ENCODE results near the gene ARMCX2.
"Not testable (repeated sequence)": the region's sequence is repeated elsewhere in the genome, so short reads cannot be mapped to it uniquely, and the experiment has no call there.

ARMCX2 gene

DNA sequence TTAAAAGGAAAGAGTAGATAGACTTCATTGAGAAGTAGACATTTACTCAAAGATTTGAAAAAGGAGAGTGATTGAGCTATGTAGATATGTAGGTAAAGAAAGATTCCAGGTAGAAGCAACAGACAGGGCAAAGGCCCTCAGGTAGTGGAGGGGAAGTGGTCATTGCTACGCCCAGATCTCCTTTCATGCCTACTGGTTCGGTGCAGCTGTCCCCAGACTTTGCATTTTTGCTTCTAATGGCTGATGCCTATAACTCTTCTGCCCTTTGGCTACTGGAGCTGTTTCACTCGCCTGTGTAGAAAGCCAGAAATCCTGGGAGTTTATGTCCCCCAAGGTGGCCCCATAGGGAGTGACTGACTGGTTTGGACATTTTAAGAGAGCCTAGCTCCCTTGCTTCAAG, 16.9 kb upstream of the ARMCX2 start:
- TF ChIP-seq FOXP2 (optimal IDR thresholded peaks at IDR 0.05; ENCODE audit: control extremely low read depth, extremely low read length, insufficient read depth): no peak
- no peak for TF ChIP-seq POLR2AphosphoS5 (IDR thresholded peaks at IDR 0.05; ENCODE audit: borderline replicate concordance, low read depth, low read length)
- no peak for TF ChIP-seq EZH2 (IDR thresholded peaks at IDR 0.05)
- Histone ChIP-seq H3K9me3 (ENCODE audit: low read depth, low read length) (no peaks in the 10 kb centered on the region), H3K36me3 (ENCODE audit: insufficient read depth, low read length) (no peaks in the 10 kb centered on the region)

DNA sequence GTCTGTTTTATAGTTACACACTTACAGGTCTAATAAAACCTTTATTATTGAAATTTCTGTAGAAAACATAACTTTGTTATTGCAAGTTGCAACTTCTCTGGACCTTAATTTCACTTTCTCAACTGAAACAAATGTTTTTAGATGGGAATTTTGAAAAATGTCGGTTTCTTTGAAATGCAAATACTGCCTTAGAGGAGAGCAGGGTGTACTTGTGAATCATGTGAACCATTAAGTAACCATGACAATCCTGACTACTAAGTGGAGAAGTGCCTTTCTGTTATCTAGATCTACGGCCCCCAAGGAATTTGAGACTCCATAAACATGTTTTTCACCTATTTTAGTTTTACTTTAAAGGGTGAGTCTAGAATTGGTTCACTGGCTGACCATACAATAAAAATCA, 8.5 kb upstream of the ARMCX2 start:
- DNase-seq (ENCODE audit: low read depth, low spot score): no peak
- TF ChIP-seq EZH2 (IDR thresholded peaks at IDR 0.05): no peak
- TF ChIP-seq POLR2AphosphoS5 (IDR thresholded peaks at IDR 0.05; ENCODE audit: borderline replicate concordance, low read depth, low read length): no peak
- no peak for TF ChIP-seq FOXP2 (optimal IDR thresholded peaks at IDR 0.05; ENCODE audit: control extremely low read depth, extremely low read length, insufficient read depth)
- no peaks in the 10 kb centered on the region for H3K36me3 ChIP-seq (ENCODE audit: insufficient read depth, low read length)

More for the DNA sequence above, 16.9 kb upstream of the ARMCX2 start:
- Histone ChIP-seq H3K27ac (no peak overlapping the region), H3K4me3 (no peak overlapping the region), H3K9ac (ENCODE audit: insufficient read length) (no peak overlapping the region)
- no peak for DNase-seq (ENCODE audit: low read depth, low spot score)

DNA sequence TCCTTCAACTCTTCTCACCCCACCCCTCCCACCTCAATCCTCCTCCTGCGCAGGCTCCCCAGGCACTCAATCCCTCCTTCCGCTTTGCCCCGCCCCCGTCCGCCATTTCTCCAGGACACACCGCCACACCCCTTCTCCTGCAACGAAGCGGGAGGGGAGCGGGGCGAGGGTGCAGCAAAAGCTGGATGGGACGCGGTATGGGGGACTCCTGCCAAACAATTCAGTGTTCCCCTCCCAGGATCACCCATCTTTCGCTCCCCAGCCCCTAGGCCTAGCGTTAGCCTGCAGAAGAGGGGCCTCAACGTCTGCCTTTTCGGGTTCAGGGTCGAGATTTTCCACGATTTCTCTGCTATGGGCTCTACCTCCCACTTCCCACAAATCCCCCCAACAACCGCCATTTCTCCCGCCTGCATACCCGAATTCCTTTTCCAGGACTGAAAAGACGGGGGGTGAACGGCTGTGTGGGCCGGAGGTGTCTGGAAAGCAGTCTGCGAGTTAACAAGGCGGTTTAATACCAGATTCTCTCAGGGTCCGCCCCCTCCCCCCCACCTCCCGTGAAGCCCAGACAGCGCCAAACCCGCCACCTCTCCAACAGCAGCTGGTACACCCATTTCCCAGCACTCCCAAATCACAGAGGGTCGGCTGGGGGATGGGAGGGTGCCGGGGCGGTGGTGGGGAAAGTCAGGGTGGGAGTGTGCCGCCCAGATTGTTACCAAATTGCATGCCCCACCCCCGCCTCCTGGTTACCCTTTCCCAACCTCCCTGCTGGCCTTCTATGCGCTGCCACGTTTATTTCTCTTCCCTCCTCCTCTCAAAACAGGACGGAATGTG, 774 bp downstream of the ARMCX2 start:
- no peak overlapping the region for H3K9ac ChIP-seq (ENCODE audit: insufficient read length)
- H3K36me3 ChIP-seq (ENCODE audit: insufficient read depth, low read length): no peaks in the 10 kb centered on the region
- H3K9me3 ChIP-seq (ENCODE audit: low read depth, low read length): no peaks in the 10 kb centered on the region
- TF ChIP-seq EZH2 (IDR thresholded peaks at IDR 0.05) (no peak), POLR2AphosphoS5 (IDR thresholded peaks at IDR 0.05; ENCODE audit: borderline replicate concordance, low read depth, low read length) (peak; percentile 64; the same call in 1 of the 2 replicates), FOXP2 (optimal IDR thresholded peaks at IDR 0.05; ENCODE audit: control extremely low read depth, extremely low read length, insufficient read depth) (no peak)
- H3K4me3 ChIP-seq: no peak overlapping the region
- H3K27ac ChIP-seq: no peak overlapping the region
- DNase-seq (ENCODE audit: low read depth, low spot score): no peak

More for the DNA sequence above, 8.5 kb upstream of the ARMCX2 start:
- Histone ChIP-seq H3K9ac (ENCODE audit: insufficient read length) (no peak overlapping the region), H3K4me3 (no peak overlapping the region), H3K9me3 (ENCODE audit: low read depth, low read length) (no peaks in the 10 kb centered on the region), H3K27ac (no peak overlapping the region)

DNA sequence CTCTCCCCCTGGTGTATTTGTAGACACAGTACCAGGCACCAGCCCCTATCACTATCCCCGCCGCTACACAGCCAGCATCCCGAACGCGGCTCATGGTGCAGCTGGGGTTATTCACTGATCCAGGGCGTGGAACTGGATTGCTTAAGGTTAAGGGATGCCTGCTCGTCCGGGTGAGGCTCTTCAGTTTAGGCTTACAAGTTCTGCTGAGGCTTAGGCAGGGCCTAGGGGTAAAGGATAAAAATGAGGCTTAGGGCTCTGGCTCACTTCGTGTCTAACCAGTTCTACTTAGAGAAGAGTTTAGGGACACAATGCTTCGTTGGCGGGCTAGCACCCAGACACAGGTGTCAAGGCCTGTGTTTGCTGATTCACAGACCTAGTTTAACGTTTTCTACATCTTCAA, 2.2 kb downstream of the ARMCX2 start:
- no peak for DNase-seq (ENCODE audit: low read depth, low spot score)
- H3K27ac ChIP-seq: no peak overlapping the region
- H3K36me3 ChIP-seq (ENCODE audit: insufficient read depth, low read length): no peaks in the 10 kb centered on the region
- H3K4me3 ChIP-seq: no peak overlapping the region
- no peak overlapping the region for H3K9ac ChIP-seq (ENCODE audit: insufficient read length)
- TF ChIP-seq FOXP2 (optimal IDR thresholded peaks at IDR 0.05; ENCODE audit: control extremely low read depth, extremely low read length, insufficient read depth) (no peak), POLR2AphosphoS5 (IDR thresholded peaks at IDR 0.05; ENCODE audit: borderline replicate concordance, low read depth, low read length) (no peak), EZH2 (IDR thresholded peaks at IDR 0.05) (no peak)
- no peaks in the 10 kb centered on the region for H3K9me3 ChIP-seq (ENCODE audit: low read depth, low read length)

DNA sequence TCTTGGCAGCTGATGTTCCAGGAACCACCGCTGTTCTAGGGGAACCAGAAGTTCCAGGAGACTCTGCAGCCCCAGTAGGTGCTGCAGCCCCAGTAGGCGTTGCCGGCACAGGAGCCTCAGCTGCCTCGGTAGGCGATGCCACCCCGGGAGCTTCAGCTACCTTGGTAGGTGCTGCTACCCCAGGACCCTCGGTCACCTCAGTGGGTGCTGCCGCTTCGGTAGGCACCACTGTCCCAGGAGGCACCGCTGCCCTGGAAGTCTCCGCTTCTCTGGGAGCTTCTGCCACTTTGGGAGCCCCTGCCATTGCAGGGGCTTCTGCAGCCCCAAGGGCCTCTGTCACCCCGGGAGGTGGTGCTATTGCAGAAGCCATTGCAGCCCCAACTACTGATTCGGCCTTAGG, 2.8 kb downstream of the ARMCX2 start:
- H3K36me3 ChIP-seq (ENCODE audit: insufficient read depth, low read length): no peaks in the 10 kb centered on the region
- DNase-seq (ENCODE audit: low read depth, low spot score): no peak
- TF ChIP-seq FOXP2 (optimal IDR thresholded peaks at IDR 0.05; ENCODE audit: control extremely low read depth, extremely low read length, insufficient read depth) (no peak), POLR2AphosphoS5 (IDR thresholded peaks at IDR 0.05; ENCODE audit: borderline replicate concordance, low read depth, low read length) (no peak), EZH2 (IDR thresholded peaks at IDR 0.05) (no peak)
- no peak overlapping the region for H3K27ac ChIP-seq
- H3K4me3 ChIP-seq: no peak overlapping the region
- H3K9ac ChIP-seq (ENCODE audit: insufficient read length): no peak overlapping the region
- H3K9me3 ChIP-seq (ENCODE audit: low read depth, low read length): no peaks in the 10 kb centered on the region

DNA sequence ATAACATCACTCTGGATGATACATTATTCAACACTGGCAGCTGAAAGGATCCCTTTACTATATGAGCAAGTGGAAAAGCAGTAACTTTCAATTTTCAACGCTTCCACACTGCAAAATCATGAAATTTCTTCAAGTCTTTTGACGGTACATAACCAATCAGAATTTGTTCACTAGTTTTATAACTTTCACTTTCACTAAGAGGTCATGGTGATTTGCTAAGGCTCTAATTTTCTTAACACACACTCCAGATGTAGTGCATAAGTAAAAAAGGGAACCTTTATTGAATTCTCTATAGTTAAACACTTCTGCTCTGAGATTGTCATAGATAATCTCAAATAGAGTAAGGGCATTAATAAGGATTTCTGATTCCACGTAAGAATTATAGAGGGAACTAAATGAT, 4.1 kb downstream of the ARMCX2 start:
- Histone ChIP-seq H3K27ac (no peak overlapping the region), H3K9me3 (ENCODE audit: low read depth, low read length) (no peaks in the 10 kb centered on the region), H3K9ac (ENCODE audit: insufficient read length) (no peak overlapping the region), H3K36me3 (ENCODE audit: insufficient read depth, low read length) (no peaks in the 10 kb centered on the region), H3K4me3 (no peak overlapping the region)
- no peak for DNase-seq (ENCODE audit: low read depth, low spot score)
- no peak for TF ChIP-seq EZH2 (IDR thresholded peaks at IDR 0.05)
- TF ChIP-seq FOXP2 (optimal IDR thresholded peaks at IDR 0.05; ENCODE audit: control extremely low read depth, extremely low read length, insufficient read depth): no peak
- no peak for TF ChIP-seq POLR2AphosphoS5 (IDR thresholded peaks at IDR 0.05; ENCODE audit: borderline replicate concordance, low read depth, low read length)

DNA sequence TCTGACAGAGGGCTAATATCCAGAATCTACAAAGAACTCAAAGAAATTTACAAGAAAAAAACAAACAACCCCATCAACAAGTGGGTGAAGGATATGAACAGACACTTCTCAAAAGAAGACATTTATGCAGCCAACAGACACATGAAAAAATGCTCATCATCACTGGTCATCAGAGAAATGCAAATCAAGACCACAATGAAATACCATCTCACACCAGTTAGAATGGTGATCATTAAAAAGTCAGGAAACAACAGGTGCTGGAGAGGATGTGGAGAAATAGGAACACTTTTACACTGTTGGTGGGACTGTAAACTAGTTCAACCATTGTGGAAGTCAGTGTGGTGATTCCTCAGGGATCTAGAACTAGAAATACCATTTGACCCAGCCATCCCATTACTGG, 11.9 kb downstream of the ARMCX2 start:
- not testable (repeated sequence) for H3K36me3 ChIP-seq (ENCODE audit: insufficient read depth, low read length); H3K9me3 ChIP-seq (ENCODE audit: low read depth, low read length); DNase-seq (ENCODE audit: low read depth, low spot score); H3K9ac ChIP-seq (ENCODE audit: insufficient read length); H3K4me3 ChIP-seq; H3K27ac ChIP-seq

DNA sequence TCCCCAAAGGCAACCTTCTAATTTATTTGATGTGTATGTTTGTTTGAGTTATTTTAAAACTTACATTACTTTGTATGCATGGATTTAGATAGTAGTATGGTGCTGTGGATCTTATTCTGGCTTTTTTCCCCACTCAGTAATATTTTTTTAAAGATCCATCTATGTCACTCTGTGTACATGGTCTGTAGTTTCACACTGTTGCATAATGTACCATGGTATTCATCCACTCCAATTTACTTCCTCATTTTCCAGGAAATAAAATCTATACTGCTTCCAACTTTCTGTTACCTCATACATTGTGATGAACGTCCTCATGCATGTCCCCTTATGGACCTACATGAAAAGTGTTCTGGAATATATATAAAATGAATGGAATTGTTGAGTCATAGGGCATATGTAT, 17.6 kb downstream of the ARMCX2 start:
- TF ChIP-seq FOXP2 (optimal IDR thresholded peaks at IDR 0.05; ENCODE audit: control extremely low read depth, extremely low read length, insufficient read depth) (no peak), EZH2 (IDR thresholded peaks at IDR 0.05) (no peak), POLR2AphosphoS5 (IDR thresholded peaks at IDR 0.05; ENCODE audit: borderline replicate concordance, low read depth, low read length) (no peak)
- DNase-seq (ENCODE audit: low read depth, low spot score): no peak

DNA sequence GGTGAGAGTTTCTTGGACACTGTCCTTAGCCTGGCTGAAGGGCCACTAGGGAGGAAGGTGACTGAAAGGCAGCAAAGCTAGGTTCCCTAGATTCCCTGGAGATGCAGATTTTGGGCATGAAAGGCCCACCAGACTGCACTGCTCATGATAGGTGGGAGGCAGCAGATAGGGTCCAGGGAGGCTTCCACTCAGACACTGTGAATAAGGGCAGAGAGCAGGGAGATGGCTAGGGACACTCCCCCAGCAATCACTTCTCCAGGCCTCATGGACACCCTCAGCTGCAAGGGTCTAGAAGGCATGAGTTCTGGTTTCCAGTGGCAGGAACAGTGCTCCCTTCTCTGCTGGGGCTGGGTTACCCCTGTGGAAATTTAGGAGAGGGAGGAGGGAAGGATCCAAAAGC, 20.1 kb downstream of the ARMCX2 start:
- no peak overlapping the region for H3K9ac ChIP-seq (ENCODE audit: insufficient read length)
- no peak for DNase-seq (ENCODE audit: low read depth, low spot score)
- TF ChIP-seq EZH2 (IDR thresholded peaks at IDR 0.05): no peak
- no peak for TF ChIP-seq POLR2AphosphoS5 (IDR thresholded peaks at IDR 0.05; ENCODE audit: borderline replicate concordance, low read depth, low read length)
- TF ChIP-seq FOXP2 (optimal IDR thresholded peaks at IDR 0.05; ENCODE audit: control extremely low read depth, extremely low read length, insufficient read depth): no peak
- H3K9me3 ChIP-seq (ENCODE audit: low read depth, low read length): no peaks in the 10 kb centered on the region
- H3K4me3 ChIP-seq: no peak overlapping the region
- H3K36me3 ChIP-seq (ENCODE audit: insufficient read depth, low read length): no peaks in the 10 kb centered on the region
- H3K27ac ChIP-seq: no peak overlapping the region

More for the DNA sequence above, 17.6 kb downstream of the ARMCX2 start:
- Histone ChIP-seq H3K36me3 (ENCODE audit: insufficient read depth, low read length) (no peaks in the 10 kb centered on the region), H3K9me3 (ENCODE audit: low read depth, low read length) (no peaks in the 10 kb centered on the region), H3K9ac (ENCODE audit: insufficient read length) (no peak overlapping the region), H3K4me3 (no peak overlapping the region), H3K27ac (no peak overlapping the region)
